ENCODE measurements around the gene DUSP22.
A peak's percentile ranks its signal among the peaks of the same experiment; 100 is the strongest.
"Not testable (repeated sequence)": the region's sequence is repeated elsewhere in the genome, so short reads cannot be mapped to it uniquely, and the experiment has no call there.

DUSP22 gene, protein sequence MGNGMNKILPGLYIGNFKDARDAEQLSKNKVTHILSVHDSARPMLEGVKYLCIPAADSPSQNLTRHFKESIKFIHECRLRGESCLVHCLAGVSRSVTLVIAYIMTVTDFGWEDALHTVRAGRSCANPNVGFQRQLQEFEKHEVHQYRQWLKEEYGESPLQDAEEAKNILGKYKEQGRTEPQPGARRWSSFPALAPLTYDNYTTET

DNA sequence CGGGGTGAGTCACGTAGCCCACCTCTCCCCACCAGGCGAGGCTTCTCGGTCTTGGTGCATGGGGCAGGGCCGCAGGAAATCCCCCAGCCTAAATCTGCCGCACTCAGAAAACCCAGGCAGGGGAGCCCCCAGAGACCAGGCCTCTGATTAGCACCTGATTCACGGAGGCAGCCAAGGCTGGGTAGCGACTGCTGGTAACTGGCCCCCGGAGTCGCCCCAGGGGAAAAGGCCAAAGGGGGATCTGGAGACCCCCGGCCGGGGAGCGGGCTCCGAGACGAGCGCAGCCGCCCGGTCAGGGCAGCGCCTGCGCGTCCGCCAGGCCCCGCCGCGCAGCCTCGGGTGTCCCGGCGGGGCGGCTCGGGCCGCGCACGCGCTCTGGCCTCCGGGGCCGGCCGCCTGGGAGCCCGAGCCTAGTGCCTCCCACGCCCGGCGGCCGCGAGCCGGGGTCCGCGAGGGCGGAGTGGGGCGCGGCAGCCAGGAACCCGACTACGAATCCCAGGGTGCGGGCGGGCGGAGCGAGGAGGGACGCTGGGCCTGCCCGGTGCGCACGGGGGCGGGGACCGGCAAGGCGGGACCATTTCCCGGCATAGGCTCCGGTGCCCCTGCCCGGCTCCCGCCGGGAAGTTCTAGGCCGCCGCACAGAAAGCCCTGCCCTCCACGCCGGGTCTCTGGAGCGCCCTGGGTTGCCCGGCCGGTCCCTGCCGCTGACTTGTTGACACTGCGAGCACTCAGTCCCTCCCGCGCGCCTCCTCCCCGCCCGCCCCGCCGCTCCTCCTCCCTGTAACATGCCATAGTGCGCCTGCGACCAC, at the start of gene DUSP22:
DUSP22 (plus strand) TSS at position 791 of the 809 bp plus-strand sequence. CDS start 53 bp downstream, outside the sequence.
- no peaks in the 10 kb centered on the region for H3K36me3 ChIP-seq (ENCODE audit: insufficient read depth, low read length)
- no peaks in the 10 kb centered on the region for H3K4me1 ChIP-seq (ENCODE audit: insufficient read depth, low read length)
- H3K9me3 ChIP-seq (ENCODE audit: control insufficient read depth, insufficient read depth, low read length), result no peaks in the 10 kb centered on the region
- H3K9ac ChIP-seq (ENCODE audit: low read depth, low read length), result peak within 1 kb of the TSS; percentile 85

DNA sequence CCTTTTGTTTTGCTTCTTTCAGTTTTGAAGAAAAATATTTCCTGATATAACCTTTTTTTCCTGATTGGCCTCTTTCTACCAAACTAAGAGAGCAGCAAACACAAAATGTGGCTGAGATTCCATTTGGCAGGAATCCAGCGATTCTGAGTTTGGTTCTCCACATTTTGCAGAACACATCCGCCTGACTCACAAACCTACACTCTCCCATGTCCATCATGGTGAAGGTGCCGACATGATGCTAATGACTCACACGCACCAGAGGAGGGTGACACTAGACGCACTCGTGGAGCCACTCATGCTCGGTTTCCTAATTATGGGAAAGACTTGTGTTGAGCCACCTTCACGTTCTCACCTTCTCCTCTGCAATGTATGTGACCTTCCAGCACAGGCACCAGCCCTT, 45.9 kb upstream of the DUSP22 start:
- Histone ChIP-seq H3K36me3 (ENCODE audit: insufficient read depth, low read length) (no peaks in the 10 kb centered on the region), H3K9me3 (ENCODE audit: control insufficient read depth, insufficient read depth, low read length) (no peaks in the 10 kb centered on the region), H3K4me1 (ENCODE audit: insufficient read depth, low read length) (no peaks in the 10 kb centered on the region), H3K9ac (ENCODE audit: low read depth, low read length) (no peak overlapping the region)

GRCh38 chr6:247351-247750, 44.9 kb upstream of the DUSP22 start:
- Histone ChIP-seq H3K9me3 (ENCODE audit: control insufficient read depth, insufficient read depth, low read length) (no peaks in the 10 kb centered on the region), H3K9ac (ENCODE audit: low read depth, low read length) (no peak overlapping the region), H3K36me3 (ENCODE audit: insufficient read depth, low read length) (no peaks in the 10 kb centered on the region)

DNA sequence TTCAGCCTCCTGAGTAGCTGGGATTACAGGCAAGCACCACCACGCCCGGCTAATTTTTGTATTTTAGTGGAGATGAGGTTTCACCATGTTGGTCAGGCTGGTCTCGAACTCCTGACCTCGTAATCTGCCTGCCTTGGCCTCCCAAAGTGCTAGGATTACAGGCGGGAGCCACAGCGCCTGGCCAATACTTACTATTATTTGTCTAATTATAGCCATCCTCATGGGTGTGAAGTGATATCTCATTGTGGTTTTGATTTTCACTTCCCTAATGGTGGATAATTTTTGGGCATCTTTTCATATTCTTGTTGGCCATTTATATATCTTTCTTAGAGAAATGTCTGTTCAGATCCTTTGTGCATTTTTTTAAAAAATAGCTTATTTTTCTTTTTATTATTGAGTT, 44.2 kb upstream of the DUSP22 start:
- not testable (repeated sequence) for H3K36me3 ChIP-seq (ENCODE audit: insufficient read depth, low read length); H3K9ac ChIP-seq (ENCODE audit: low read depth, low read length); H3K9me3 ChIP-seq (ENCODE audit: control insufficient read depth, insufficient read depth, low read length); H3K4me1 ChIP-seq (ENCODE audit: insufficient read depth, low read length)

More at GRCh38 chr6:247351-247750, 44.9 kb upstream of the DUSP22 start:
- H3K4me1 ChIP-seq (ENCODE audit: insufficient read depth, low read length), result no peaks in the 10 kb centered on the region

DNA sequence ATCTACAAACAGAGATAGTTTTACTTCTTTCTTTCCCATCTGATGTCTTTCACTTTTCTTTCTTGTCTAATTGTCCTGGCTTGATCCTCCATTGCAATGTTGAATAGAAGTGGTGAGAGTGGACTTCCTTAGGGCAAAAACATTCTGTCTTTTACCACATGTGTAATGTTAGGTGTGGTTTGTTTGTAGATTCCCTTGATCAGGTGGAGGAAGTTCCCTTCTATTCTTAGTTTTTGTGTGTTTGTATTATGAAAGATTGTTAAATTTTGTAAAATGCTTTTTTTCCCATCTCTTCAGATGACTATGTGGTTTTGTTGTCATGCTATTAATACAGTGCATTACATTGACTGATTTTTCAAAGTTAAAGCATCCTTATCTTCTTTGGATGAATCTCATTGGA, 41.6 kb upstream of the DUSP22 start:
- Histone ChIP-seq H3K9ac (ENCODE audit: low read depth, low read length) (no peak overlapping the region), H3K4me1 (ENCODE audit: insufficient read depth, low read length) (no peaks in the 10 kb centered on the region), H3K9me3 (ENCODE audit: control insufficient read depth, insufficient read depth, low read length) (no peaks in the 10 kb centered on the region), H3K36me3 (ENCODE audit: insufficient read depth, low read length) (no peaks in the 10 kb centered on the region)

DNA sequence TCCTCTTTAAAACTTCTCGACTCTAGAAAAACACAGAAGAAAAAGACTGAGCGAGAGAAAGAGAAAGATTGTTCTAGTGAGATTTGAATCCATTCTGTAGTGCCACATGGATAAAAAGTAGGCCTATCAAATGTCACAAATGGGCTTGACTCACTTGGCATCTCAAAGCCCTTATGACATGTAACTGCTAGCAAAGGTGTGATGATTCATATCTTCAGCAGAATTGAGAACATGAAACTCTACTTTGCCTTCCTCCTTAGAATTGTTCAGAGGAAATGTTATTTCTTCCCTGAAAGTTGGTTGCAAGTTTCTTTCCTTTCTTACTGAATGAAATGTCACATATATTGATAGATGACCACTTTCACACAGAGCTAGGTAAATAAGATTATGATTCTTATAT, 40.4 kb upstream of the DUSP22 start:
- no peaks in the 10 kb centered on the region for H3K4me1 ChIP-seq (ENCODE audit: insufficient read depth, low read length)
- no peak overlapping the region for H3K9ac ChIP-seq (ENCODE audit: low read depth, low read length)
- no peaks in the 10 kb centered on the region for H3K36me3 ChIP-seq (ENCODE audit: insufficient read depth, low read length)
- H3K9me3 ChIP-seq (ENCODE audit: control insufficient read depth, insufficient read depth, low read length), result no peaks in the 10 kb centered on the region

DNA sequence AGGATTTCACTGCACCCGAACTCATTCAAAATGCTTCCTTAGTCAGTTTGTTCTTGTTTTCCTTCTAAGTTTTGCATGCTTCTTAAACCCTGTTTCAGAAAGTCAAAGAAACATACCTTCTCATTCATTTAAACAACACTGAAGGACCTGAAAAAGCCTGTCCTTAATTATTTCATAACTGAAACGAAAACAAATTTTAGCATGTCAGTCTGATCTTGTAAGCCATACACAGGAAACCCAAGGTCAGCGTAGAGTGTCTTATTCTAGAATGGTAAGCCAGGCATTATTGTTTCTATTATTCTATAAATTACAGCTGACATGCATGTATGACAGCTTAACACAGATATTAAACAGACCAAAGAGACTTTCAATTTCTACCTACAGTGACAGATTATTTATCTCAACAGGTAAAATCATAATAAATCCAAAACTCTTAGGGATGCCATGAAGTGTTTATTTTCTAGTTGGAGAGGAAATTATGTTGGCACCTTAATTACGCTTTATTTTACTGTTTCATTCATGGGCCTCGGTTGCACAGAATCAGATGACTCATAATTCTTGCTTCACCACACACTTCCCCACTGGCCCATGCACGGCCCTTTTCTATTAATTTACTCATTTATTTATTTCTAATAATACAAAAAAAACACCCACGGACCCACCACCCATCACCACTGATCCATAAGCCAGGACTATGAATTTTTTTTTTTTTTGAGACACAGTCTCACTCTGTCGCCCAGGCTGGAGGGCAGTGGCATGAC, 39.3 kb upstream of the DUSP22 start:
- Histone ChIP-seq H3K4me1 (ENCODE audit: insufficient read depth, low read length) (no peaks in the 10 kb centered on the region), H3K9ac (ENCODE audit: low read depth, low read length) (no peak overlapping the region)

GRCh38 chr6:254016-254415, 38.3 kb upstream of the DUSP22 start:
- Histone ChIP-seq H3K9me3 (ENCODE audit: control insufficient read depth, insufficient read depth, low read length) (no peaks in the 10 kb centered on the region), H3K36me3 (ENCODE audit: insufficient read depth, low read length) (no peaks in the 10 kb centered on the region), H3K4me1 (ENCODE audit: insufficient read depth, low read length) (no peaks in the 10 kb centered on the region), H3K9ac (ENCODE audit: low read depth, low read length) (no peak overlapping the region)

More for the DNA sequence above, 39.3 kb upstream of the DUSP22 start:
- H3K36me3 ChIP-seq (ENCODE audit: insufficient read depth, low read length), result no peaks in the 10 kb centered on the region
- no peaks in the 10 kb centered on the region for H3K9me3 ChIP-seq (ENCODE audit: control insufficient read depth, insufficient read depth, low read length)

- no peaks in the 10 kb centered on the region for H3K9me3 ChIP-seq (ENCODE audit: control insufficient read depth, insufficient read depth, low read length)
- no peaks in the 10 kb centered on the region for H3K36me3 ChIP-seq (ENCODE audit: insufficient read depth, low read length)
- no peaks in the 10 kb centered on the region for H3K4me1 ChIP-seq (ENCODE audit: insufficient read depth, low read length)
- no peak overlapping the region for H3K9ac ChIP-seq (ENCODE audit: low read depth, low read length)
These were observed 37.1 kb upstream of the DUSP22 start for GRCh38 chr6:255041-255750.

DNA sequence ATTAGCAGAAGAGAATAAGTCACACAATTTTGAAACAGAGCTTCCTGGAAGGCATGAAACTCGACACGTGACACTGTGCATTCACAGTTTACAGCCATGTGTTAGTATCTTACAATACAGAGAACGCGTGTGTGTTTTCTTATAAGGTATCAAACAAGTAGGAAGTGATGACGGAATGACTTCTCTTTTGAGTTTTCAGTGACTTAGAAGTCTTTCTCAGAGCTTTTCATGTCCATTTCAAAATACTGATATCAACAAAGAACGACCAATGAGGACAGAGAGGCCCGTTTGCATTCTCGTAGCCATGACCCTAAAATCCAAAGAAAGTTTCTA, 36.6 kb upstream of the DUSP22 start:
- H3K9ac ChIP-seq (ENCODE audit: low read depth, low read length), result no peak overlapping the region
- no peaks in the 10 kb centered on the region for H3K4me1 ChIP-seq (ENCODE audit: insufficient read depth, low read length)
- H3K36me3 ChIP-seq (ENCODE audit: insufficient read depth, low read length), result no peaks in the 10 kb centered on the region
- no peaks in the 10 kb centered on the region for H3K9me3 ChIP-seq (ENCODE audit: control insufficient read depth, insufficient read depth, low read length)

- H3K4me1 ChIP-seq (ENCODE audit: insufficient read depth, low read length), result no peaks in the 10 kb centered on the region
- H3K9ac ChIP-seq (ENCODE audit: low read depth, low read length), result no peak overlapping the region
- H3K9me3 ChIP-seq (ENCODE audit: control insufficient read depth, insufficient read depth, low read length), result no peaks in the 10 kb centered on the region
- no peaks in the 10 kb centered on the region for H3K36me3 ChIP-seq (ENCODE audit: insufficient read depth, low read length)
These were observed 36.1 kb upstream of the DUSP22 start for GRCh38 chr6:256169-256568.

DNA sequence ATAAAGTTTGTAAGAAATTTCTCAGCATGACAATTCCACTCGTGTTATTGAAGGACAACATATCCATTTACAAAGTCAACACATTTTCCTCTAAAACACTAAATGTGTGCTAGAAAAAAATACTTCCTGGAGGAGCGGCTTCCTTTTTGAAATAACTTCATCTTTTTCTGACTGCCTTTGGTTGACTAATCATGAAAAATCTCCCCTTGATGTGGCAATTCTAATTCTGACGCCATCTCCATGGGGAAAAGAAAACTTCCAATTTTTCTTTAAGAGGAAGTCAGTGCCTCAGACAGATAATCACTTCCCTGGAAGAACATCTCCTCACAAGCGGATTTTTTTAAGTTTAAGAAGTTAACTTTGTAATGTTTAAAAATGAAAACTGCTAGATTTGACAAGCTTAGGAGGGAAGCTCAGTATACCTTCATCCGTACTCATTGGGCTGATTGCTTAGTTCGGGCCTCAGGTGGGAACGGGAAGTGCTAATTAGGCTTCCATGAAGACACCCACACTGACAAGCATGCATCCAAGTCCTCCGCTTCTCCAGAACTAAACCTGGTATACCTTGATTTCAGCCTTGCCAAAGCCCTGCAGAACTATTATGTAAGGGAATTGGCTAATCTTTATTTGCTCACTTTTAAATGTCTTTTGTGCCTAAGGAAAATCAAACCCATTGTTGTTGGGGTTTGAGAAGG, 35.1 kb upstream of the DUSP22 start:
- H3K9me3 ChIP-seq (ENCODE audit: control insufficient read depth, insufficient read depth, low read length), result no peaks in the 10 kb centered on the region
- H3K4me1 ChIP-seq (ENCODE audit: insufficient read depth, low read length), result no peaks in the 10 kb centered on the region
- no peak overlapping the region for H3K9ac ChIP-seq (ENCODE audit: low read depth, low read length)
- no peaks in the 10 kb centered on the region for H3K36me3 ChIP-seq (ENCODE audit: insufficient read depth, low read length)

DNA sequence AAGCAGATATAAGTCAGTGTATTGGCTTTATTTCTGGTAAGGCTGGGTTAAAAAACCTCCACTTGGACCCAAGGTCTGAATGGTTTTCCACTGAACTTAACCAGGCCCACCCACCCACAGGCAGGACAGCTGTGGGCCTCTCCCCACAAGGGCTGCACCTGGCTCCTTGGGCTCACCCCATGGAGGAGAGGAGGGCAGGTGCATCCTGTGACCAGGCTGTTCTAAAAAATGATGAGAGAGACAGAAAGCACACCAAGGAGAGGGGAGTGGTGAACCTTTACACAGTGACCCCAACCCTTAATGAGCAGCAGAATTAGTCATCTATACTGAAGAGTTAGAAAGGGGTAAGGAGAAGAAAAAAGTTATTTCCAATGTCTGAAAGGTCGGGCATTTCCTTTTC, 34.5 kb upstream of the DUSP22 start:
- Histone ChIP-seq H3K36me3 (ENCODE audit: insufficient read depth, low read length) (no peaks in the 10 kb centered on the region), H3K4me1 (ENCODE audit: insufficient read depth, low read length) (no peaks in the 10 kb centered on the region), H3K9me3 (ENCODE audit: control insufficient read depth, insufficient read depth, low read length) (no peaks in the 10 kb centered on the region), H3K9ac (ENCODE audit: low read depth, low read length) (no peak overlapping the region)

- no peaks in the 10 kb centered on the region for H3K9me3 ChIP-seq (ENCODE audit: control insufficient read depth, insufficient read depth, low read length)
- H3K9ac ChIP-seq (ENCODE audit: low read depth, low read length), result no peak overlapping the region
- H3K36me3 ChIP-seq (ENCODE audit: insufficient read depth, low read length), result no peaks in the 10 kb centered on the region
- no peaks in the 10 kb centered on the region for H3K4me1 ChIP-seq (ENCODE audit: insufficient read depth, low read length)
These were observed 33.0 kb upstream of the DUSP22 start for GRCh38 chr6:259316-259715.

Data from ES-I3 (cell line).